ENCODE results near the gene ZNRF3.

The ZNRF3 gene

GRCh38 chr22:29088809-29089208 lies 205.4 kb downstream of the ZNRF3 start:
- no peak for DNase-seq (ENCODE audit: low read depth)

- no peak for DNase-seq (ENCODE audit: low read depth)
Observed at GRCh38 chr22:29089507-29089906, 206.1 kb downstream of the ZNRF3 start.

- DNase-seq (ENCODE audit: low read depth): no peak
Observed at GRCh38 chr22:29090039-29090438, 206.7 kb downstream of the ZNRF3 start.

GRCh38 chr22:29092243-29092642 lies 208.9 kb downstream of the ZNRF3 start:
- DNase-seq (ENCODE audit: low read depth): no peak

- no peak for DNase-seq (ENCODE audit: low read depth)
Observed at GRCh38 chr22:29093030-29093429, 209.7 kb downstream of the ZNRF3 start.

- DNase-seq (ENCODE audit: low read depth): no peak
Observed at GRCh38 chr22:29093501-29094300, 210.3 kb downstream of the ZNRF3 start.

GRCh38 chr22:29095459-29095858 lies 212.1 kb downstream of the ZNRF3 start:
- DNase-seq (ENCODE audit: low read depth): no peak

GRCh38 chr22:29096736-29097669 lies 213.6 kb downstream of the ZNRF3 start:
- no peak for DNase-seq (ENCODE audit: low read depth)

- no peak for DNase-seq (ENCODE audit: low read depth)
Observed at GRCh38 chr22:29098296-29098695, 214.9 kb downstream of the ZNRF3 start.

- DNase-seq (ENCODE audit: low read depth): no peak
Observed at GRCh38 chr22:29102300-29102699, 218.9 kb downstream of the ZNRF3 start.

- DNase-seq (ENCODE audit: low read depth): no peak
Observed at GRCh38 chr22:29103121-29103520, 219.7 kb downstream of the ZNRF3 start.

GRCh38 chr22:29105468-29105867 lies 222.1 kb downstream of the ZNRF3 start:
- no peak for DNase-seq (ENCODE audit: low read depth)

- DNase-seq (ENCODE audit: low read depth): no peak
Observed at GRCh38 chr22:29106839-29107238, 223.5 kb downstream of the ZNRF3 start.
